Left lung (tissue), 10 donors: ENCODE measurements around the gene SLC35F5. TPM values are rescaled to one million over a fixed set of nuclear protein-coding genes. Genes with fewer than 3 reads are reported as not detected.

Experiments used
- ATAC-seq: fragments of 200-7000 bp; cut with Tn5 transposase; one replicate; pipeline ENCODE4 v1.9.1; 2020; ENCODE audit warnings: moderate library complexity
- DNase-seq, 4 donors: peaks; one replicate each; pipeline ENCODE4 v3.0.0-alpha.2; 2013 to 2020
- H3K27ac ChIP-seq, 2 donors: fragments of 200-600 bp; sonication (generic) in 1 of 2; one replicate each; pipeline versions ENCODE4 v1.5.0 to v1.8.0; 2020 to 2021
- H3K27me3 ChIP-seq, 2 donors: fragments of 200-600 bp; sonication (generic) in 1 of 2; one replicate each; pipeline versions ENCODE4 v1.5.0 to v1.8.0; 2020 to 2021
- H3K36me3 ChIP-seq, 2 donors: fragments of 200-600 bp; sonication (generic) in 1 of 2; one replicate each; pipeline versions ENCODE4 v1.5.0 to v1.8.0; 2020 to 2021
- H3K4me1 ChIP-seq, 2 donors: fragments of 200-600 bp; one replicate each; pipeline ENCODE4 v1.8.0; 2021
- H3K4me3 ChIP-seq, 2 donors: fragments of 200-600 bp; sonication (generic) in 1 of 2; one replicate each; pipeline versions ENCODE4 v1.5.0 to v1.8.0; 2020 to 2021; ENCODE audit warnings: mild to moderate bottlenecking in 1 of 2
- H3K9me3 ChIP-seq, 2 donors: fragments of 200-600 bp; sonication (generic) in 1 of 2; one replicate each; pipeline versions ENCODE4 v1.5.0 to v1.8.0; 2020 to 2021
- CTCF ChIP-seq, 2 donors: fragments of 200-600 bp; sonication (generic) in 1 of 2; IDR thresholded peaks; one replicate each; pipeline versions ENCODE4 v1.5.0 to v1.8.0; 2021; ENCODE audit warnings: antibody characterized with exemption in 2 of 2
- intact Hi-C, 2 donors: fragments of 100-400 bp; cut with DNase I; formaldehyde crosslinking; loops; one replicate each; pipeline versions ENCODE4 v1.11.2 to v1.14.2; 2022
- polyA plus RNA-seq, 6 donors: library from polyadenylated mRNA; unstranded; fragments of 120-200 nt; gene quantifications; one replicate each; pipeline ENCODE4 v1.2.1, GENCODE V29; 2013; ENCODE audit not compliant: insufficient read length in 6 of 6
- total RNA-seq, 2 donors: library from RNA; stranded (reverse); fragmentation: NEBNext Ultra II Directional; extraction: Animal tissue kit (Norgen Biotek cat#: 25700); gene quantifications; one replicate each; pipeline ENCODE4 v1.2.1, GENCODE V29; 2021
- donor health status: DM: no; HTN: yes; CAD: no.
- donor health status: DM: no; HTN: no; CAD: no.

SLC35F5 gene
- total and polyA plus RNA-seq, 8 donors: 75.7 to 111 (median 100) TPM

GRCh38 chr2:113741091-113741490 is 15.4 kb downstream of the SLC35F5 start:
- Histone ChIP-seq H3K36me3 (peaks cover 9 to 83% of the 10 kb centered on the region in 2 donors), H3K27ac (no peak overlapping the region), H3K4me3 (no peak overlapping the region), H3K27me3 (no peaks in the 10 kb centered on the region), H3K9me3 (no peaks in the 10 kb centered on the region), H3K4me1 (no peaks in the 10 kb centered on the region)
- ATAC-seq: no peak
- intact Hi-C loops: no loop called here
- no peak for DNase-seq
- TF ChIP-seq CTCF (IDR thresholded peaks at IDR 0.05): no peak

- H3K4me3 ChIP-seq: no peak overlapping the region
- H3K27ac ChIP-seq: no peak overlapping the region
- no peak for TF ChIP-seq CTCF (IDR thresholded peaks at IDR 0.05)
Observed at GRCh38 chr2:113739849-113740248, 16.6 kb downstream of the SLC35F5 start.

GRCh38 chr2:113734185-113734584 is 22.3 kb downstream of the SLC35F5 start:
- no peak overlapping the region for H3K27ac ChIP-seq
- H3K9me3 ChIP-seq: no peaks in the 10 kb centered on the region
- peaks cover 3 to 40% of the 10 kb centered on the region in 2 donors for H3K36me3 ChIP-seq
- ATAC-seq: no peak
- no peaks in the 10 kb centered on the region for H3K27me3 ChIP-seq
- intact Hi-C loops: no loop called here
- no peak for TF ChIP-seq CTCF (IDR thresholded peaks at IDR 0.05)
- DNase-seq: no peak
- no peaks in the 10 kb centered on the region for H3K4me1 ChIP-seq
- no peak overlapping the region for H3K4me3 ChIP-seq

More at GRCh38 chr2:113739849-113740248, 16.6 kb downstream of the SLC35F5 start:
- ATAC-seq (no peak), DNase-seq (no peak)
- H3K27me3 ChIP-seq: no peaks in the 10 kb centered on the region
- no peaks in the 10 kb centered on the region for H3K9me3 ChIP-seq
- intact Hi-C loops: no loop called here
- H3K4me1 ChIP-seq: no peaks in the 10 kb centered on the region
- peaks cover 1 to 71% of the 10 kb centered on the region in 2 donors for H3K36me3 ChIP-seq

GRCh38 chr2:113724010-113724409 is 32.4 kb downstream of the SLC35F5 start:
- intact Hi-C loops: no loop called here
- no peaks in the 10 kb centered on the region for H3K4me1 ChIP-seq
- no peak overlapping the region for H3K27ac ChIP-seq

GRCh38 chr2:113723411-113723810 is 33.0 kb downstream of the SLC35F5 start:
- Histone ChIP-seq H3K27ac (no peak overlapping the region), H3K4me3 (no peak overlapping the region), H3K36me3 (peaks cover 0 to 57% of the 10 kb centered on the region in 2 donors), H3K4me1 (no peaks in the 10 kb centered on the region), H3K27me3 (no peaks in the 10 kb centered on the region), H3K9me3 (no peaks in the 10 kb centered on the region)
- DNase-seq (no peak), ATAC-seq (no peak)
- no peak for TF ChIP-seq CTCF (IDR thresholded peaks at IDR 0.05)
- intact Hi-C loops: no loop called here

More at GRCh38 chr2:113724010-113724409, 32.4 kb downstream of the SLC35F5 start:
- Histone ChIP-seq H3K36me3 (peaks cover 0 to 57% of the 10 kb centered on the region in 2 donors), H3K27me3 (no peaks in the 10 kb centered on the region), H3K9me3 (no peaks in the 10 kb centered on the region), H3K4me3 (no peak overlapping the region)
- DNase-seq (no peak), ATAC-seq (no peak)
- TF ChIP-seq CTCF (IDR thresholded peaks at IDR 0.05): no peak
